Natural killer cell (primary cell): ENCODE data around the gene TIMP2. TPM values are rescaled to one million over a fixed set of nuclear protein-coding genes. Genes with fewer than 3 reads are reported as not detected.

Experiments
- ATAC-seq, 3 donors: fragments of 150-1000 bp in 2 of 3; fragments of 200-7000 bp in 1 of 3; cut with Tn5 transposase; 1 replicate in 1 of 3; 2 replicates in 2 of 3; pipeline ENCODE4 v1.10.0; 2021; ENCODE audit warnings: mild to moderate bottlenecking in 2 of 3, moderate library complexity in 2 of 3
- DNase-seq, 2 donors: peaks; one replicate each; pipeline versions ENCODE4 v3.0.0 to v3.0.0-alpha.2; 2013 to 2021; ENCODE audit warnings: mixed read lengths in 1 of 2
- H3K27ac ChIP-seq: one replicate; pipeline ENCODE4 v1.5.1; 2013; ENCODE audit warnings: mild to moderate bottlenecking, low read length
- H3K27me3 ChIP-seq: one replicate; pipeline ENCODE4 v1.6.1; 2013; ENCODE audit warnings: low read length; ENCODE audit not compliant: control insufficient read depth, insufficient read depth
- H3K36me3 ChIP-seq: one replicate; pipeline ENCODE4 v1.6.1; 2013; ENCODE audit warnings: low read length; ENCODE audit not compliant: control insufficient read depth, insufficient read depth
- H3K4me1 ChIP-seq: one replicate; pipeline ENCODE4 v1.6.1; 2013; ENCODE audit warnings: low read length; ENCODE audit not compliant: control insufficient read depth, insufficient read depth
- H3K4me3 ChIP-seq: one replicate; pipeline ENCODE4 v1.5.1; 2013; ENCODE audit warnings: low read length
- H3K9me3 ChIP-seq: one replicate; pipeline ENCODE4 v1.6.1; 2013; ENCODE audit warnings: low read length; ENCODE audit not compliant: control insufficient read depth, insufficient read depth
- H3K27ac Mint-ChIP-seq, 2 donors: one replicate each; pipeline ENCODE4 v1.8.0; 2022; ENCODE audit warnings: mild to moderate bottlenecking in 2 of 2, mixed read lengths in 2 of 2, moderate library complexity in 1 of 2
- H3K27me3 Mint-ChIP-seq, 2 donors: one replicate each; pipeline ENCODE4 v1.8.0; 2022; ENCODE audit warnings: low read depth in 2 of 2, mixed read lengths in 2 of 2
- H3K36me3 Mint-ChIP-seq: one replicate; pipeline ENCODE4 v1.8.0; 2022; ENCODE audit warnings: mixed read lengths
- H3K4me1 Mint-ChIP-seq, 2 donors: one replicate each; pipeline ENCODE4 v1.8.0; 2022; ENCODE audit warnings: mixed read lengths in 2 of 2
- H3K4me3 Mint-ChIP-seq: one replicate; pipeline ENCODE4 v1.8.0; 2022; ENCODE audit warnings: mild to moderate bottlenecking, moderate library complexity, mixed read lengths
- H3K9me3 Mint-ChIP-seq, 2 donors: one replicate each; pipeline ENCODE4 v1.8.0; 2022; ENCODE audit warnings: mixed read lengths in 2 of 2
- WGBS: methylation state at CpG from one replicate; pipeline ENCODE4 v1.1.7; 2013; ENCODE audit warnings: missing lambda C conversion rate; ENCODE audit not compliant: insufficient coverage; 5-methylcytosine and 5-hydroxymethylcytosine counted together
- intact Hi-C: fragments of 100-400 bp; cut with micrococcal nuclease; formaldehyde crosslinking; loops from one replicate; pipeline ENCODE4 v1.14.2; 2022
- total RNA-seq, 4 donors: library from RNA; stranded (reverse); fragments of 120-200 nt in 1 of 4; gene quantifications; one replicate each; pipeline versions ENCODE4 v1.2.3 to v1.2.4, GENCODE V29; 2013 to 2022
- TF ChIP-seq, protein P1 (sequence below): fragments of 200-600 bp; IDR thresholded peaks from one replicate; pipeline ENCODE4 v1.8.0; 2022; ENCODE audit warnings: antibody characterized with exemption

Gene TIMP2
- total RNA-seq, 3 donors from 2014 or later (not counting 1 experiment from before 2014, with no cell fraction given) = 3.6 to 8.2 (median 7.1) TPM

DNA sequence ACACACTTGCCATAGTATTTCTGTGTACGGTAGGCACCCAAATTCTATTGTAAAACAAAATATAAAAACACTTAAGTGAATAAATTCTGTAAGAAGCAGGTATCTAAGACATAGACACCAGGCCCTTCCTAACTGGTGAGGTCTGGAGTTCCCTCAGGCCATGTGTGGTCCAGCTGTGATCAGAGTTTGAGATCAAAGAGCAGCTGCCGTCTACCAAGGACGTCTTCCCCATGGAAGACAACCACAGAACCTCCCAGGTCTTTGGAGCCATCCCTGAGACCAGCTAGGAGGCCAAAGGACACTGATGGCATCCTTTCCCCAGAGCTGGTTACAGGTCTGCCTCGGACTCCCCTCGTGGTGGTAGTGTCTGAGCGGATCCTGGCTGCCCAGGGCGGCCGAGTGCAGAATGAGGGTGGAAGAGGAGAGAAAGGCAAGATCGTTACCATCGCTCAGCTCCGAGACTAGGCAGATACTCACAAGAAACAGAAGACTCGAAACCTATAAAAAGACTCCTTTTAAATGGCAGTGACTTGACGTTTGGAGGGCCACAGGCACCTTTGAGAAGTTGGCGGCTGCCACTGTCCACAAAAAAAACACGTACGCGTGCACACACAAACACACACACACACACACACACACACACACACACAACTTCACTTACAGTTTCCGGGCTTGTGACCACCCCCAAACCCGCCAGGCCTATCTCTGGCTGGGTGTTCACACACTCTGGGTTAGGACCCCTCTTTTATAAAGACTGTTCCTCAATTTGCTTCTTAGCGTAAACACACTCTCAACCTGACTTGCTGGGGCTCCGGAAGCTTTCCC lies 7.5 kb downstream of the TIMP2 start:
- TF ChIP-seq, protein P1, sequence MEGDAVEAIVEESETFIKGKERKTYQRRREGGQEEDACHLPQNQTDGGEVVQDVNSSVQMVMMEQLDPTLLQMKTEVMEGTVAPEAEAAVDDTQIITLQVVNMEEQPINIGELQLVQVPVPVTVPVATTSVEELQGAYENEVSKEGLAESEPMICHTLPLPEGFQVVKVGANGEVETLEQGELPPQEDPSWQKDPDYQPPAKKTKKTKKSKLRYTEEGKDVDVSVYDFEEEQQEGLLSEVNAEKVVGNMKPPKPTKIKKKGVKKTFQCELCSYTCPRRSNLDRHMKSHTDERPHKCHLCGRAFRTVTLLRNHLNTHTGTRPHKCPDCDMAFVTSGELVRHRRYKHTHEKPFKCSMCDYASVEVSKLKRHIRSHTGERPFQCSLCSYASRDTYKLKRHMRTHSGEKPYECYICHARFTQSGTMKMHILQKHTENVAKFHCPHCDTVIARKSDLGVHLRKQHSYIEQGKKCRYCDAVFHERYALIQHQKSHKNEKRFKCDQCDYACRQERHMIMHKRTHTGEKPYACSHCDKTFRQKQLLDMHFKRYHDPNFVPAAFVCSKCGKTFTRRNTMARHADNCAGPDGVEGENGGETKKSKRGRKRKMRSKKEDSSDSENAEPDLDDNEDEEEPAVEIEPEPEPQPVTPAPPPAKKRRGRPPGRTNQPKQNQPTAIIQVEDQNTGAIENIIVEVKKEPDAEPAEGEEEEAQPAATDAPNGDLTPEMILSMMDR = no peak
- intact Hi-C loops = no loop called here
- no peaks in the 10 kb centered on the region for H3K36me3 Mint-ChIP-seq
- H3K27ac Mint-ChIP-seq = no peak overlapping the region
- H3K4me1 Mint-ChIP-seq = peaks cover 4 to 17% of the 10 kb centered on the region in 2 donors
- 50% methylated on average over 20 of the region's 21 CpGs for WGBS
- no peaks in the 10 kb centered on the region for H3K27me3 ChIP-seq
- ATAC-seq (no peak), DNase-seq (no peak)
- H3K9me3 ChIP-seq = no peaks in the 10 kb centered on the region
- H3K4me3 Mint-ChIP-seq = no peak overlapping the region
- H3K27ac ChIP-seq = no peak overlapping the region
- H3K36me3 ChIP-seq = no peaks in the 10 kb centered on the region
- no peak overlapping the region for H3K4me3 ChIP-seq
- H3K9me3 Mint-ChIP-seq = no peaks in the 10 kb centered on the region
- peaks cover 28% of the 10 kb centered on the region for H3K4me1 ChIP-seq
- H3K27me3 Mint-ChIP-seq = peaks cover 13 to 18% of the 10 kb centered on the region in 2 donors

GRCh38 chr17:78915872-78916632 lies 9.1 kb downstream of the TIMP2 start:
- TF ChIP-seq, protein P1 = no peak
- Mint-ChIP-seq H3K4me1 (peaks cover 4 to 17% of the 10 kb centered on the region in 2 donors), H3K27me3 (peaks cover 12 to 16% of the 10 kb centered on the region in 2 donors), H3K4me3 (no peak overlapping the region), H3K36me3 (no peaks in the 10 kb centered on the region), H3K9me3 (no peaks in the 10 kb centered on the region), H3K27ac (no peak overlapping the region)
- H3K27ac ChIP-seq = peak overlapping the region; percentile 26
- no peak overlapping the region for H3K4me3 ChIP-seq
- H3K9me3 ChIP-seq = no peaks in the 10 kb centered on the region
- DNase-seq (peak in 1 of 2 donors; percentile 52), ATAC-seq (peak in 1 of 3 donors; percentile 44)
- no peaks in the 10 kb centered on the region for H3K36me3 ChIP-seq
- 55% methylated on average over 15 of the region's 17 CpGs for WGBS
- intact Hi-C loops = no loop called here
- H3K27me3 ChIP-seq = no peaks in the 10 kb centered on the region
- H3K4me1 ChIP-seq = peaks cover 34% of the 10 kb centered on the region

- Histone ChIP-seq H3K27ac (no peak overlapping the region), H3K4me3 (no peak overlapping the region)
- H3K27ac Mint-ChIP-seq = no peak overlapping the region
Observed at GRCh38 chr17:78913115-78913514, 12.1 kb downstream of the TIMP2 start.

More at GRCh38 chr17:78913115-78913514, 12.1 kb downstream of the TIMP2 start:
- intact Hi-C loops = no loop called here
- Mint-ChIP-seq H3K27me3 (peaks cover 5 to 10% of the 10 kb centered on the region in 2 donors), H3K4me3 (no peak overlapping the region), H3K4me1 (peaks cover 4 to 12% of the 10 kb centered on the region in 2 donors), H3K9me3 (no peaks in the 10 kb centered on the region), H3K36me3 (no peaks in the 10 kb centered on the region)
- TF ChIP-seq, protein P1 = no peak
- 91% methylated on average over 15 of the region's 15 CpGs for WGBS
- ATAC-seq = no peak
- no peaks in the 10 kb centered on the region for H3K27me3 ChIP-seq
- no peak for DNase-seq
- H3K36me3 ChIP-seq = no peaks in the 10 kb centered on the region
- H3K4me1 ChIP-seq = peaks cover 30% of the 10 kb centered on the region
- no peaks in the 10 kb centered on the region for H3K9me3 ChIP-seq
